Transverse colon (tissue), 4 donors: ENCODE measurements around the gene GNAT1. TPM values are rescaled to one million over a fixed set of nuclear protein-coding genes. Genes with fewer than 3 reads are reported as not detected.

Experiments used
- DNase-seq: peaks from one replicate; pipeline ENCODE4 v3.0.0-alpha.2; 2019
- H3K27ac ChIP-seq, 4 donors: fragments of 200-600 bp; sonication (generic); 2 replicates each; pipeline ENCODE4 v1.5.1; 2016 to 2018; ENCODE audit warnings: inconsistent platforms in 4 of 4
- H3K27me3 ChIP-seq: fragments of 200-600 bp; sonication (generic); 2 replicates; pipeline ENCODE4 v1.5.1; 2017; ENCODE audit warnings: inconsistent platforms
- H3K36me3 ChIP-seq, 4 donors: fragments of 200-600 bp; sonication (generic); 2 replicates each; pipeline ENCODE4 v1.5.1; 2017 to 2019; ENCODE audit warnings: inconsistent platforms in 4 of 4
- H3K4me1 ChIP-seq, 4 donors: fragments of 200-600 bp; sonication (generic); 2 replicates each; pipeline ENCODE4 v1.5.1; 2017 to 2020; ENCODE audit warnings: inconsistent platforms in 4 of 4
- H3K4me3 ChIP-seq, 4 donors: fragments of 200-600 bp; sonication (generic); 1 replicate in 1 of 4; 2 replicates in 3 of 4; pipeline versions ENCODE4 v1.5.1 to v1.6.1; 2017 to 2019; ENCODE audit warnings: inconsistent platforms in 4 of 4
- H3K9me3 ChIP-seq, 2 donors: fragments of 200-600 bp; sonication (generic); 2 replicates each; pipeline ENCODE4 v1.5.1; 2017 to 2019; ENCODE audit warnings: inconsistent platforms in 2 of 2
- CTCF ChIP-seq, 5 experiments: fragments of 200-600 bp in 3 of 5; fragments of 450-650 bp in 2 of 5; sonication (generic) in 3 of 5; IDR thresholded peaks; 1 replicate in 2 of 5; 2 replicates in 3 of 5; pipeline ENCODE4 v1.5.1; 2016 to 2017; ENCODE audit warnings: antibody characterized with exemption in 5 of 5, inconsistent platforms in 3 of 5, mild to moderate bottlenecking in 2 of 5, moderate library complexity in 1 of 5
- EP300 ChIP-seq: sonication (generic); formaldehyde crosslinking; IDR thresholded peaks from one replicate; pipeline ENCODE4 v1.6.1; 2017; ENCODE audit warnings: antibody characterized with exemption, low read depth
- POLR2A ChIP-seq: fragments of 450-650 bp; IDR thresholded peaks from one replicate; pipeline ENCODE4 v1.6.1; 2016; ENCODE audit warnings: antibody characterized with exemption, mild to moderate bottlenecking, moderate library complexity
- POLR2AphosphoS5 ChIP-seq, 3 donors: sonication (generic); formaldehyde crosslinking; IDR thresholded peaks; one replicate each; pipeline ENCODE4 v1.6.1; 2016; ENCODE audit warnings: antibody characterized with exemption in 3 of 3
- WGBS, 2 donors: methylation state at CpG; one replicate each; pipeline ENCODE4 v1.1.5; 2018; ENCODE audit warnings: low coverage in 1 of 2; 5-methylcytosine and 5-hydroxymethylcytosine counted together
- in situ Hi-C, 4 donors: fragments of 200-750 bp; cut with MboI; loops; one replicate each; pipeline versions ENCODE4 v1.15.0 to v1.15.1; 2017; ENCODE audit warnings: low sequenced_read_pairs in 3 of 4, low pct_ligation_motif_present in 1 of 4, low pct_unique_long_range_greater_than_20kb in 1 of 4
- intact Hi-C: fragments of 100-400 bp; cut with DNase I; formaldehyde crosslinking; loops from one replicate; pipeline ENCODE4 v1.15.1; 2023; ENCODE audit warnings: low total_unique reads
- total RNA-seq, 4 donors: library from RNA; depleted of rRNA; stranded (reverse); fragments of >200 nt; gene quantifications; one replicate each; pipeline ENCODE4 v1.1.0, GENCODE V29; 2016

GNAT1 gene
- total RNA-seq, 4 donors from 2014 or later, result not detected

DNA sequence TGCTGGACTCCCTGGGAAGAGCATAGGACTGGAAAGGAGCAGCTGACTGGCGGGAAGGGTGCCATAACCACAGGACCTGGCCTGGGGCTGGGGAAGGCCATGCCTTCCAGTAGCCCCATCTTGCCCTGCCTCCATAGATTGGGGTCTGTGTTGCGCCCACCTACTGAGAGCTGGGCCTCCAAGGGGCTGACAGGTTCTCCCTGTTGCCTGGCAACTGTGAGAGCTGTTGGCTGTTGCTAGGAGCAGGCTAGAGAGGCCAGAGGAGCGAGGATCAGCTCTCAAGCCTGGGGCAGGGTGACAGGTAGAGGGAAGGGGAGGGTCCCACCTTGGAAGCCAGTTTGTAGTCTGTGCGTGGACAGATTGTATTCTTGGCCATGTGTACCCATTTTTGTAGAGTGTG is 41.8 kb downstream of the GNAT1 start:
- intact Hi-C loops (no loop called here), in situ Hi-C loops (no loop called here)
- H3K9me3 ChIP-seq, result no peaks in the 10 kb centered on the region
- H3K4me3 ChIP-seq, result no peak overlapping the region
- no peak overlapping the region for H3K27ac ChIP-seq
- TF ChIP-seq POLR2AphosphoS5 (IDR thresholded peaks at IDR 0.05) (no peak), CTCF (IDR thresholded peaks at IDR 0.05) (no peak), EP300 (no peak), POLR2A (no peak)
- 91% methylated on average over 4 of the region's 4 CpGs; no CpG with 5 or more reads in 1 of the 2 donors for WGBS, 2 donors
- no peak for DNase-seq
- no peaks in the 10 kb centered on the region for H3K27me3 ChIP-seq
- no peaks in the 10 kb centered on the region for H3K36me3 ChIP-seq
- peaks cover 0 to 31% (median 19%) of the 10 kb centered on the region in 4 donors for H3K4me1 ChIP-seq

DNA sequence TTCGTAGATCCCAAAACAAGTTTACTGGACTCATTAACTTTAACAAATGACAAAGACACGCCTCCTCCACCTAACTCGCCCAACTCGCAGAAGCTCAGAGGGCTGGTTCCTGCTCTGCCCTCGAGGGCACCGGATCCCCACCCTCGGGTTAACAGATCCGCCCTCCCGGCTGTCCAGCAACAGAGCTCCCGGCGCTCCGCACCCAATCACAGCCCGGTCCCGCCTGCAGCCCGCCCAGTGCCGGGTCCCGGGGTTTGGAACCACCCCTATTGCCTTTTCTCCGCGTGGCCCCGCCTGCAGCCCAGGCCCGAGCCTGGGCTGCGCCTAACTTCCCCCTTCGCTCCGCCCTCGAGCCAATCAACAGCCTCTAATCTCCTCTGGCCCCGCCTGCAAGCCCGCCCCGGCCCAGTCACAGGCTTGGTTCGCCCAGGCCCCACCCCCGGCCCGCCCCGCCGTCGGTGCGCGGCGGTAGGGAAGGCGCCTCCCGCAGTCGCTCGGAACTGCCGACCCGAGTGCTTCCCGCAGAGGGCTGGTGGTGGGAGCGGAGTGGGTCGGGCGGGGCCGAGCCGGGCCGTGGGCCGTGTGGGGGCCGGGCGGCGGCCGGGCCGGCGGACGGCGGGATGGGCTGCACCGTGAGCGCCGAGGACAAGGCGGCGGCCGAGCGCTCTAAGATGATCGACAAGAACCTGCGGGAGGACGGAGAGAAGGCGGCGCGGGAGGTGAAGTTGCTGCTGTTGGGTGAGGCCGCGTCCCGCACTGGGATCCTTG is 44.5 kb downstream of the GNAT1 start, which contains the start of gene GNAI2:
GNAI2 (plus strand) TSS at position 489 of the 768 bp plus-strand sequence; CDS start at position 621, 132 bp downstream.
- H3K36me3 ChIP-seq, result no peaks in the 10 kb centered on the region
- 1% methylated on average over 55 of the region's 75 CpGs; no CpG with 5 or more reads in 1 of the 2 donors for WGBS, 2 donors
- in situ Hi-C loops, result no loop called here
- H3K27me3 ChIP-seq, result no peaks in the 10 kb centered on the region
- peak within 1 kb of the TSS; percentile 54 to 84 (median 76) for H3K4me3 ChIP-seq
- no peaks in the 10 kb centered on the region for H3K9me3 ChIP-seq
- TF ChIP-seq POLR2AphosphoS5 (IDR thresholded peaks at IDR 0.05), result peak; percentile 96 to 98 (median 98)
- TF ChIP-seq POLR2A, result peak; percentile 77
- TF ChIP-seq CTCF (IDR thresholded peaks at IDR 0.05), result no peak
- no peak for TF ChIP-seq EP300
- DNase-seq, result peak; percentile 99
- peak within 1 kb of the TSS; percentile 90 to 92 (median 91) for H3K27ac ChIP-seq
- intact Hi-C loops, result no loop called here
- H3K4me1 ChIP-seq, result peaks cover 14 to 47% (median 41%) of the 10 kb centered on the region in 4 donors

- no peak for TF ChIP-seq EP300
- TF ChIP-seq POLR2A, result no peak
- no peak for TF ChIP-seq CTCF (IDR thresholded peaks at IDR 0.05)
- TF ChIP-seq POLR2AphosphoS5 (IDR thresholded peaks at IDR 0.05), result no peak
- intact Hi-C loops (no loop called here), in situ Hi-C loops (no loop called here)
- peaks cover 18 to 55% (median 48%) of the 10 kb centered on the region in 4 donors for H3K4me1 ChIP-seq
- no peaks in the 10 kb centered on the region for H3K36me3 ChIP-seq
- 15 to 25% methylated on average over 4 to 13 of the region's 13 CpGs for WGBS, 2 donors
- H3K27me3 ChIP-seq, result no peaks in the 10 kb centered on the region
- no peaks in the 10 kb centered on the region for H3K9me3 ChIP-seq
- DNase-seq, result no peak
- peak overlapping the region; percentile 54 to 84 (median 76) for H3K4me3 ChIP-seq
- peak overlapping the region; percentile 87 to 91 (median 90) for H3K27ac ChIP-seq
Observed at GRCh38 chr3:50236484-50237132, 45.2 kb downstream of the GNAT1 start.

DNA sequence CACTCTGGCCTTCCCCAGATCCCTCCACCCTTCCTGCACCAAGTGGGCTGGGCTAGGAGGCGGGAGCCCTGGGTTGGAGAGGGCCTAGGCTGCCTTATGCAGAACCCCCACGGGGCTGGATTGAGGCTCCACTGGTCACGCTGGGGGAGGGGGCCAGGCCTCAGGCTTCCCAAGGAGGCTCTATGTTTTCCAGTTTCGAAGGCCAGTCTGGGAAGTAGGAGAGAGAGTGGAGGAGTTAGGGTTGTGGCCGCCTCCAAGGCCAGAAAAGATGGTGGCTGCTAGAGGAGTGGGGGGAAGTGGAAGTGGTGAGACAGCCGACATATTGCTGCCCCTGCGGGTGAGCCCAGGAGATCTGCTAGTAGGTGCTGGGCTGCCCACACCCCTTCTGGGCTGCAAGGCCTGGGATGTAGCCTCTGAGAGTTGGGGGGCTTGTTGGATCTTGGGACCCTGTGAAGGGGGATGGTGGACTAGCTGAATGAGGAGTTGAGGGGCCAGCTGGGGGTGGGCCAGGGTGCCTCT is 45.8 kb downstream of the GNAT1 start:
- Histone ChIP-seq H3K36me3 (no peaks in the 10 kb centered on the region), H3K27me3 (no peaks in the 10 kb centered on the region), H3K9me3 (no peaks in the 10 kb centered on the region), H3K27ac (peak overlapping the region; percentile 87 to 91 (median 90)), H3K4me1 (peaks cover 24 to 60% (median 54%) of the 10 kb centered on the region in 4 donors), H3K4me3 (peak overlapping the region; percentile 54 to 84 (median 76))
- intact Hi-C loops, result no loop called here
- 17 to 35% methylated on average over 1 to 7 of the region's 7 CpGs for WGBS, 2 donors
- TF ChIP-seq POLR2A, result no peak
- no peak for TF ChIP-seq EP300
- no peak for TF ChIP-seq POLR2AphosphoS5 (IDR thresholded peaks at IDR 0.05)
- in situ Hi-C loops, result no loop called here
- no peak for DNase-seq
